NCI-H1436 (cell line): ENCODE results near the gene TMEM145.
A peak's percentile ranks its signal among the peaks of the same experiment; 100 is the strongest.

Source experiments
- DNase-seq: peaks from one replicate; lab custom pipeline; 2025; lab: John Stamatoyannopoulos, UW

The TMEM145 gene

DNA sequence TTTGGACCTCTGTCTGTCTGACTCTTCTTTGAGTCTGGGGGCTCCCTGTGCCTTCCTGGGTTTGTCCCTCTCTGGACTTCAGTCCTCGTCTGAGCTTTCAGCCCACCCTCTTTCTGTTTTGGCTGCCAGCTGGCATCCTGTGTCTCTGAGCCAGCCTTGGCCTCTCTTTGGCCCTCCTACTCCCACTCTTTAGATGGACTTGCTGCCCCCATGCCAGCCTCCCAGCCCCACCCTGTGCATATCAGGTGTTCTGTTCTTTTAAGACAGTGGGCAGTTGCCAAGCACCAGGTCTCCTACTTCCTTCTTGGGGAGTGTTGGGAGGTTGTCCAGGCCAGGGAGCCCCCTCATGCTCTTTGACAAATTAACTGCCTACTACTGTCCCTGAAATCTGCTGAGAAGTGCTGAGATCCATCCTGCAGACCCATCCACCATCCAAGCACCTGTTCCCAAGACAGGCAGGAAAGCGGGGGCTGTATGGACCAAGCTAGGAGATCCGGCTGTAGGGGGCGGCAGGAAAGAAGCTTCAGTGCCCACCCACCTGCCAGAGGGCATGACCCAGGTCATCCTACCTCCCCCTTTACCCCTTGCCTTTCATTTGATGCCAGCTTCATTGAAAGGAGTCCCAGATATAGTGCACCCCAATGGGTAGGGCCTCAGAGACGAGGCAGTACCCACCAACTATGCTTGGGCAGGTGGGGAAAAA lies 34.5 kb upstream of the TMEM145 start:
- no peak for DNase-seq

DNA sequence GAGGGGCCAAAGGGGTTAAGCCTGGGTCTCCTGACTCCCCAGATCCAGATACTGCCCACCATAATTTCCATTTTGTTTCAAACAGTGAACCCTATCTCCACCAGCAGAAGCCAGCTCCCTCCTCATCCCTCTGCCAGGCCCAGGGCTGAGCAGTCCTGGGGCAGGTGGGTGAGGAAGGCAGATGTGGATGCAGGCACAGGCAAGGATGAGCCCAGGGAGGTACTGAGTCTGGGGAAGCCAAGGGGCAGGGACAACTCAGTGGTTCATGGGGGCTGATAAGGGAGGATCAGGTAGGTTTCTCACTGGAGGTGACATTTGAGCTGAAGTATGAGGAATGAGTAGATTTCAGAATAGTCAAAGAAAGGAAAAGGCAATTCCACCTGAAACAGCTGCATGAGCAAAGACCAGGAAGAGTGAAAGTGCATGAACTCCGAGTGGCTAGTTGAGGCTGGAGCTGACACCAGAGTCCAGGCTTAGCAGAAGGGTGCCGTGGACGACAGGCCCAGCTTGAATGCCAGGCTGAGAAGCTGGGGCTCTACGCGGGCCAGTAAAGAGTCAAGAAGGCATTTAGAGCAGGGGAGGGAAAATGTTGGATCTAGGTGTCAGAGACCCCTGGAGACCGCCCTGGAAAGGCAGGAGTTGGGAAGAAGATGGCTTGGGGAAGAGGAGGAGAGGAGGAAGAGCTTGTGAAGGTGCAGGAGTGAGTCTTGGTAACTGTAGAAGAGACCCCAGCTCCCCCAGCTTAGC lies 33.8 kb upstream of the TMEM145 start:
- DNase-seq = no peak

DNA sequence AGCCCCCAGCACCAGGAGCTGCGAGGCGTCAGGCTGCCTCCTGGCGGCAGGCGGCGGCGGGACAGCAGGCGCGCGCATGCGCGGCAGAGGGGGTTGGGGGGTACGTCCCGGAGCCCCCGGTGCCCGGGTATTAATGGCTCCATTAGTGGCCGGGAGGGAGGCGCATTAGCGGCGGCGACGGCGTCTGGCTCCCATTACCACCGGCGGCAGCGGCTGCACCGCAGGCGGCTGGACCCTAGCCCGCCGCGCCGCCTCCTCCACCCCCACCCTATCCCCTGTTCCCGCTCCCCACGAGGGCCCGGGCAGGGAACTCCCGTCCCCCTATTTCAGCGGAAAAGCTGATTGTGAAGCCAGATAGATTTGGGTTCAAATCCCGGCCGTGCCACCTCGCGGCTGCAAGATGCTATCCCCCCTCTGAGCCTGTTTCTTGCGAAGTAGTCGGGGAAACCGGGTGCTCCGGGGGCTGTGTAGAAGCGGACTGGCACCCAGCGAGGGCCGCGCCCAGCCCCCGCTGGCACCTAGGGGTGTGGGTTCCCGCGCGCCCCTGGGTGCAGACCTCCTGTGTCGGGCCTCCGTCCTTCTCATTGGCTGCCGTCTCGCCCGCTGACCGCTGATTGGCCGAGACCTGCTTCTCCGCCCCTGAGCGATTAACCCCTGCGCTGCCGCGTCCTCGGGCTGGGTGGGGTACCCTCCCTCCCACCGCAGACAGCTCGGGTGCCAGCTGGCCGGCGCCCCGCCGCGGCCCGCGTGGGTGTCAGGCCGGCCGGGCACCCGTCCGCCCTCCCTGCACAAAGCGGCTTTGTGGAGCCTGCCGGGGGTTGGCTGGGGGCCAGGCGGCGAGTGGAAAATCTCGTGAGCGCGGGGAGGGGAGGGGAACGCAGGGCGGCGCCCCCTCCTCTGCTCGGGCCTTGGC lies 33.0 kb upstream of the TMEM145 start:
- DNase-seq = peak; percentile 93

DNA sequence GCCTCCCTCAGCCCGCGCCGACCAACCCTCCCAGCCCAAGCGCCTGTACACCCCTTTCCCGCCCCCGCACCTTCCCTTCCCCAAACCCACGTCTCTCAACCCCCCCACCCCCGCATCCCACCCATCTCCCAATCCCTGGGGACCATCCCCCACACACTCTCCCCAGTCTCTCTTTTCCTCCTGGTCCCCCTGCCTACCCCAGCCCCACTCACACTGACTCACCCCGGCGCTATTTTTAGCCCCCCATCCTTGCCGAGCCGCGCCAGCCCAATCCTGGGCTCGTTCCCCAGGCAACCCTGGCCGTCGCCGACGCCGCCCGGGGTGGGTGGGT lies 32.3 kb upstream of the TMEM145 start:
- DNase-seq = peak; percentile 64

DNA sequence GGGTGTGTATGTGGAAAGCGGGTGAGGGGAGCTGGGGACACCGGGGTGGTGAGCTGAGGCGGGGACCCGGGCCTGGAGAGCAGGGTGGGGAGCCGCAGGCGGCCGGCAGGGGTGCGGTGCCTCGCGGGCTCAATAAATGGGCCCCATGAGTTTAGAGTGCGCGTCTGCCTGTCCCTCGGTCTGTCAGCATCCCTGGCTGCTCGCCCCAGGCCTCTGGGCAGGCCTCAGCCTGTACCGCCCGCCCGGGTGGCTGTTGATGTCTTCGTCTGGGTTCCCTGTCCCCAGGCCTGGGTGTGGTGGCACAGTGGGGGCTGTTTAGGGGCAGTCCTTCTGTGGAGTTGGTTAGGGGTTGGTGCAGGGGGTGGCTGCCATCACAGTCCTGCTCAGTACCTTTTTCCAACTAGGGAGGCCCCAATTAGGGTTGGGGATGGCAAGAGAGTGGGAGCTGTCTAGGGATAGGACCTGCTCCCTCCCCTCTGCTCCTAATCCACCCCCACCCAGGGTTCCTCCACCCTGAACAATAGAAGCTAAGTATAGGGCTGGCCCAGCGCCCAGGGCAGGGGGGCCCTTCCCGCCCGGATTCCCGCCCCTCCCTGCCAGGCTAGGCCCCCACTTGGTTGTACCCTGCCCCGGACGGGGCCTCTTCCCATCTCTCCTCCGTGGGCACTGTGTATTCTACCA lies 31.8 kb upstream of the TMEM145 start:
- DNase-seq = peak; percentile 40

DNA sequence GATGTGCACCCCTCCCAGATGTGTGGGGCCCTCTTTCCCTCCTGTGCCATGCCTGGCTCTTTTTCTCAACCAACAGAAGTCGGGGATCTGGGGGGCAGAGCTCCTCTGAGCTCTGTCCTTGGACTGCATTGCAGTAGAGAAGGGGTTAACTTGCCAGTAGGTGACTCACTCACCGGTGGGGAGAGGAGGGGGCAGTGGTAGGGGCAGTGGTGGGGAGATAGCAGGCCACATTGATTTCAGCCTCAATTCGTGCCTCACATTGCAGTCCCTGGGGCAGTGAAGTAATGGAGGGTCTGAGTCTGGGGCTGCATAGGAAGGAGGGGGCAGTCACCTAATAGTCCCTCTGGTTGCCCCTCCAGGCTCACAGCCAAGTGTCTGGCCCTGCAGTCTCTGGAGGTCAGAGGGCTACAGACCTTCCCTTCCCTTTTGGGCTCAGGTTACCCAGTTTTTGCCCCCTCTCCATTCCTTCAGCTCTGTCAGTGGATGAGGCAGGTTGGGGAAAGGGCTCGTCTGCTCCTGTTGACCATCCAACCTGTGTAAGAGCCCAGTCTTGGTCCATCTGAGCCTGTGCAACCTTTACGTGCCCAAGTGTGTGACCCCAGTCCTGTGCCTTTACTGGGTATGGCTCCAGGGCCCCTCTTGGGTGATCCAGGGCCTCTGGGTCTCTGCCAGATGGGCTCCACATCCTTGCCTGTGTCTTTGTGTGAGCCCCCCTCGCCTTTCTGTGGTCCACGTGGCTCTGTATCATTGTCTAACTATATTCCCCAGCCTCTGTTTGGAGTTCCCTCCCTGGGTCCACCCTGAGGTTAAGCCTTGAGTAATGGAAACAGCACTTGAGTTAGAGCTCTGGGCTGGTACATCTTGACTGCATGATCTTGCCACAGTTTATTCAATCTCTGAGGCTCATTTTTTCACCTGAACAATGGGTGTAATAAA lies 31.0 kb upstream of the TMEM145 start:
- DNase-seq = peak; percentile 14

DNA sequence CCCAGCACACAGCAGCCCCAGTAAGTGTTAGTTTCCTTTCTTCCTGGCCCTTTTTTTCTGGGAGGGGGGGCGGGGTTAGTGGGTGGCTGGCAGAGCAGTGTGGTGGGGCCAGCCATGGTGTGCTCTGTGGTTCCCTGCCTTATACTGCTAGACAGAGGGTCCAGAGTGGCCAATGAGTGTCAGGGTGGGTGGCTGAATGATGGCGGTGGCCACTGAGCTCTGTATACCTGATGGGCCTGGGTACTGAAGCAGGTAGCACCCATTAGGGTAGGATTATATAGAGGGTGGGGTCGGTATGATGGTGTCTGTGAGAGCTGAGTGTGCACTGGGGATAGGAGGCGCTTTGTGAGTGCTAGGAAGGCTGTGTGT lies 30.3 kb upstream of the TMEM145 start:
- no peak for DNase-seq

DNA sequence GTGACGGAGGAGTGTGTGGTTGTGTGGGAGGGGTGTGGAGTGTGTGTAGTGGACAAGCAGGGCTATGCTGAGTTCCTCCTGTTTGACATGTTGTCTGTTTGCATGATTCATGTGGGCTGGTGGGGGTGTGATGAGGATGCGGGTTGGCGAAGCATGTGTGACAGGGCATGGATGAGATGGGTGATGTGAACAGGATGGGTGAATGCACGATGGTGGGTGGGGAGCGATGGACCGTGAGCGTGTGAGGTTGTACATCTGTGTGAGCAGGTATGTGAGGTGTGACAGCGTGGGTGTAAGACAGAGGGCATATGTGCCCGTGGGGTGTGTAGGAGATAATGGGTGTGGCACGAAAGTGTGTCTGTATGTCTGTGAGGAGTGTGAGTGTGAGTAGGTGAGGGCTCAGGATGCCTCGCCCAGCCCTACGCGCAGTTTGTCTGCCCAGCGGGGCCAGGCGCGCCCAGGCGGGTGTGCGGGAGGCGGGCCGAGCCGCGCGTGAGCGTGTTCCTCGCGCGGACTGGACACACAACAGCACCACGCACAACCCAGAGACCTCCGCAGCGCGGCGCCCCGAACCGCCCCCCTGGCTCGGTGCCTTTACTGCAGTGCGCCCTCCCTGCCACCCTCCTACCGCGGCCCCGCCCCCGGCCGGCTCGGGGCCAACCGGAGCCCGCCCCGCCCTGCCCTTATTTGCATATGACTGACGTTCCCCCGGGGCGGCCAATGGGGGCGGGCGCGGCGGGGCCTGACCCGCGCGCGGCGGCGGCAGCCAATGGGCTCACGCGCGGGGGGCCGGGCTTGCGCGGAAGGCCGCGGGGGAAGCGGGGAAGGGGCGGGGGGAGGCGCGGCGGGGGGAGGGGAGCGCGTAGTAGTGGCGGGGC lies 29.7 kb upstream of the TMEM145 start:
- DNase-seq = peak; percentile 96

DNA sequence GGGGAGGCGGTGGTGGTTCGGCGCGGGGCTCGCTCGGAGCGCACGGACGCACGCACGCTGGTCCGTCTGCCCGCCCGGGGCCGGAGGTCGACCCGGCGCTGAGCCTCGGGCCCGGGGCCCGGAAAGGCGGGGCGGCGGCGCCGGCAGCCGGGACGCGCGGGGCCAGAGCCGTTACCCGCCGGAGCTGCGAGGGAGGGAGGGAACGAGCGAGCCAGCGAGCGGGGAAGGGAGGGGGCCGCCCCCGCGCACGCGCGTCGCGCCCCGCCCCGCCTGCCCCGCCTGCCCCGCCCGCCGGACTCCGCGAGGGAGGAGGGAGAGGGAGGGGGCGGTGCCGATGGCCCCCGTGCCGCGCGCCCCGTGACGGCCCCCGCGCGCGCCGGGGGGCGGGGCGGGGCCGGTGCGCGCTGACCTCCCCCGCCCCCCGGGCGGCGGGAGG lies 29.0 kb upstream of the TMEM145 start:
- peak; percentile 81 for DNase-seq

DNA sequence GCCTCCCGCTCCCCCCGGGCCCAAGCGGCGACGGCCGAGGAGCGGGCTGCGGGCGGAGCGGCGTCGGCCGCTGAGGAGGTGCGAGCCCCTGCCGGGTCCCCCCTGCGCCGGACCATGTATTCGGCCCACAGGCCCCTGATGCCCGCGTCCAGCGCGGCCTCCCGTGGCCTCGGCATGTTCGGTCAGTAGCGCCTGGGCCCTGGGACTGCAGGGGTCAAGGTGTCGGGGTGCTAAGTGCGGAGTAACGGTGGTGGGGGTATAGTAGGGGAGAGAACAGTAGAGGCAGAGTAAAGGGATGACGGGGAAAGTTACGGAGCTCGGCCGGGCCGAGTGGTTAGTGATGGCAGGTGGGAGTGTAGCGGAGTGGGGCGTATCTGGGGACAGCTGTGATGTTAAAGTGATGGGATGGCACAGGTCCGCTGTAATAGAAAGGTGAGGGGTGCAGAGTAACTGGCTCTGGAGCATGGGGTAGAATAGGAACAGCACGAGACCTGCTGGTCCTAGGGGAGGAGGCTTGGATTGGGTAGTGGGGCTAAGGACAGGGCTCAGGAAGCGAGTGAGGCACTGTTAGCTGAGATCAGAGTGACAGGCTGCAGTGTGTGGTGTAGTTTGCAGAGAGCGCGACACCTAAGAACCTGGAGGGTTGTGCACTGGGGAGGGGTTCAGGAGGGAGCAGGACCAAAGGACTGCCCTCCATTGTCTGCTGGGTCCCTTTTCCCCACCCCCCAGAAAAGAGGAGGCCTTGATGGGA lies 28.3 kb upstream of the TMEM145 start:
- DNase-seq = no peak

DNA sequence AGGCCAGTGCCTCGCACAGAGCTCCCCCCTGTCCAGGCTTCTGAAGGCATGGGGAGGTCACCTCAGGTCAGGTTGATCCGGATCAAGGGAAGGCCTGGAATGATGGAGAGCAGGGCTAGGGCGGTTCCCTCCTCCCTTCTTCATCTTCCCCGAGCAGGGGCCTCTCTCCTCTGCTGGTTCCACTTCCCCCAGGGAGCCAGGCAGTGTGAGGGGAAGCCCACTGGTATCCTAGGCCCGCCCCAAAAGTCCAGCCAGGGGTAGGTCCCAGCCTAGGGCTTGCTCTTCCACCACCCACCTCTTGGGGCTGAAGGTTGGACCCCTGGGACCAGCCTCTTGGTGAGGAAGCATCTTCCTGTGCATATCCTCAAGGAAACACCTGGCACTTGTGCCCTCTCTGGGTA lies 27.6 kb upstream of the TMEM145 start:
- DNase-seq = no peak

DNA sequence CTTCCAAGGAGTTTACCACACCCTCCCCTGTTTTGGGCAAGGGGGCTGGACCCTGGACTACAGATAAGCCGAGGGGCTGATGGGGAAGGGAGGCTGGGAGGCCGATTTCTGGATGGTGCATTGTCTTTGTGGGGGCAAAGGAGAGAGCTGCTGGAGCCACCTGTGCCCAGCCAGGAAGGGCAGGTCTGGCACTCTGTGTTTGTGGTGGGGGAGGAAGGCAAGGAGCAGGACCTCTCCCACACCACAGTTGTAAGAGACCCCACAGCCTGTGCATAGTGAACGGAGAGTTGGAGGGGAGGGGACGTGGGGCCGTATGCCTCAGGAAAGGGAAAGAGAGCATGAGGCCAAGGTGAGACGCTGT lies 27.1 kb upstream of the TMEM145 start:
- no peak for DNase-seq

DNA sequence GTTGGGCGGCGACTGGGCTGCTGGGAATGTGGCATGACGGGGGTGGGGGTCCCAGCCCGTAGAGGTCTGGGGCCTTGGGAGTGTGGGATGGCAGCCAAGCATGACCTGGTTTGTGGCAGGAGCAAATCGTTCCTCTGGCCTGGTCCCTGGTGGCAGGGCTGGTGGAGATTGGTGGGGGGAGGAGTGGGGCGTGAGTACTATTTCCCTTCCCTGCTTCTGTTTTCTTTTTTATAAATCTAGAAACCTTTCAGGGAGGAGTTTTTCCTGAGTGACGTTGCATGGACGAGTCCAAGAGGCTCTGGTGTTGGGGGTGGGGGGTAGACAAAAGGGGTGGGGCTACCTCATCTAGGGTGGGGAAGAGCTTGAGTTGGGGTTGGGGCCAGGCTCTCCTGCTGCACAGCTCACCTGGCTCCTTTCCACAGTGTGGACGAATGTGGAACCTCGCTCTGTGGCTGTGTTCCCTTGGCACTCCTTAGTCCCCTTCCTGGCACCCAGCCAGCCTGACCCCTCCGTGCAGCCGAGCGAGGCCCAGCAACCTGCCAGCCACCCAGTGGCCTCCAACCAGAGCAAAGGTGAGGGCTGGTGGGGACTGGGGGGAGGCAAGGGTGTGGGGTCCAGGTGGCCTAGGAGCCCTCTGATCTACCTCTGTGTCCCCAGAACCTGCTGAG lies 26.6 kb upstream of the TMEM145 start:
- no peak for DNase-seq

DNA sequence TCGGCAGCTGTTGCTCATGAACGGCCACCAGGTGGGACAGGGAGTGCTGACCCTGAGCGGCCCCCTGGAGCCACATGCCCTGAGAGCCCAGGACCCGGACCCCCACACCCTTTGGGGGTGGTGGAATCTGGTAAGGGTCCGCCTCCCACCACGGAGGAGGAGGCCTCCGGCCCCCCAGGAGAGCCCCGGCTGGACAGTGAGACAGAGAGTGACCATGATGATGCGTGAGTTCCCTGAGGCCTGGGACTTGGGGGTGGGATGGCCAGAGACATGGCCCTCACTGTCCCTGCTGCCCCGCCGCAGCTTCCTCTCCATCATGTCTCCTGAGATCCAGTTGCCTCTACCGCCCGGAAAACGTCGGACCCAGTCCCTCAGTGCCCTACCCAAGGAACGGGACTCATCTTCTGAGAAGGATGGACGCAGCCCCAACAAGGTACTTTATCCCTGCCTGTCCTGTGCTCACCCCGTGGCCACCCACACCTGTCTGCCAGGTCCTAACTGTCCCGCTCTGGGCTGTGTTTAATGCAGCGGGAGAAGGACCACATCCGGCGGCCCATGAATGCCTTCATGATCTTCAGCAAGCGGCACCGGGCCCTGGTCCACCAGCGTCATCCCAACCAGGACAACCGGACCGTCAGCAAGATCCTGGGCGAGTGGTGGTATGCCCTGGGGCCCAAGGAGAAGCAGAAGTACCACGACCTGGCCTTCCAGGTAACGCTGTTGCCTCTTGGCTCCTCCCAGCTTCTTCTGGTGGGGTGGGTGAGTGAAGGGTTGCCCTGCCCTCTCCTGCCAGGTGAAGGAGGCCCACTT lies 25.9 kb upstream of the TMEM145 start:
- DNase-seq = no peak

DNA sequence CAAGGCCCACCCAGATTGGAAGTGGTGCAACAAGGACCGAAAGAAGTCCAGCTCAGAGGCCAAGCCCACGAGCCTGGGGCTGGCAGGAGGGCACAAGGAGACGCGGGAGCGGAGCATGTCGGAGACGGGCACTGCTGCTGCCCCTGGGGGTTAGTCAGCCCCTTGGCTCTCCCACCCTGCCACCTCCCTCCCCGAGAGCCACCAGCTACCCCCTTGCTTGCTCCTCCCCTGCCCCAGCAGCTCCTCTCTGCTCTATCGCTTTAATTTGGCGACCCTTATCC lies 25.3 kb upstream of the TMEM145 start:
- DNase-seq = no peak

DNA sequence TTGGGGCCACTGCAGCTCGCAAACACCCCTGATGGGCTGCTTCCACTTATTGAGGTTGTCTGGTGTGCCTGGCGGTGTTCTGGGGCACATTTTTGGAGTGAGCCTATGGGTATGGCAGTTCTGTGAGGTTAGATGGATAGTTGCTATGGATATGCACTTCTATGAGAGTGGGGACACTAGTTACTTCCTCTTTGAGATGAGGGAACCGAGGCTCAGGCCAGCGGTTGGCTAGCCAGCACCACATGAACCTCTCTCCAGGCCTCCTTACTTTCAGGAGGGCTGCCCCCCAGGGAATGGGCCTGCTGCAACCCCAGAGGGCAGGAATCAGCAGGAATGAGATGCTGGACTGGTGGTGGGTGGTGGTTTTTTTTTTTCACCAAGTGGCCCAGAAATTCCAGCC lies 24.7 kb upstream of the TMEM145 start:
- no peak for DNase-seq

DNA sequence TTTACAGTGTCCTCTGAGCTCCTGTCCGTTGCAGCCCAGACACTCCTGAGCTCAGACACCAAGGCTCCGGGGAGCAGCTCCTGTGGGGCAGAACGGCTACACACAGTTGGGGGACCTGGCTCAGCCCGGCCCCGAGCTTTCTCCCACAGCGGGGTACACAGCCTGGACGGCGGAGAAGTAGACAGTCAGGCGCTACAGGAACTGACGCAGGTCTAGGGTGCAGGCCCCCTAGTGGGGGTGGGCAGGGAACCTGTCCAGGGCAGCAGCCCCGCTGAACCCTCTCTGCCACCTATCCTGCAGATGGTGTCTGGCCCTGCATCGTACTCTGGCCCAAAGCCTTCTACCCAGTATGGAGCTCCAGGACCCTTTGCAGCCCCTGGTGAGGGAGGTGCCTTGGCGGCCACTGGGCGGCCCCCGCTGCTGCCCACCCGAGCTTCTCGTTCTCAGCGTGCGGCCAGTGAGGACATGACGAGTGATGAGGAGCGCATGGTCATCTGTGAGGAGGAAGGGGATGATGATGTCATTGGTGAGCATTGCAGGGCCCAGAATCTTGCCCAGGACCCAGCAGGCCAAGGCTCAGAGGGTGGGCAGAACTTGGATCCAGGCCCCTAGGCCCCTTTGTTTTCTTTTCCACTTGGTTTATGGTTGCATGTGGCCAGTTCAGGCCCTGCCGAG lies 24.1 kb upstream of the TMEM145 start:
- no peak for DNase-seq

DNA sequence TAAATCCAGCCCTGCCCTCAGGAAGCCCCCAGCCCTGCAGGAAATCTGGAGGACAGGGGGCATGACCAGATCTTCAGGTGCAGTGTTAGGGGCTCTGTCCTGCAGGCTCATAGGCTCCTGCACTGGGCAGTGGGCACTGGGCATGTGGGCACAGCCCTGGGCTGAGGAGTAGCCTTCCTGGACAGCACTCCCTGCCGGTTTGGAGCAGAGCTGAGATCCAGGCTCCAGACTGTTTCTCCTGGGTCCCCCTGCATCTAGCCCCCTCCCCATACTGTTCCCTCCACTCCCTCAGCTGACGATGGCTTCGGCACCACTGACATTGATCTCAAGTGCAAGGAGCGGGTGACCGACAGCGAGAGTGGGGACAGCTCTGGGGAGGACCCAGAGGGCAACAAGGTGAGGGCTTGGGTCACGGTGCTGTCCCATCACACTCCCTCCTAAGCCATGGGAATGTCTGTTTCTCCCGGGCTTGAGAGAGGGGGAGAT lies 23.5 kb upstream of the TMEM145 start:
- DNase-seq = no peak
